ENCODE data around the gene FGFRL1.
A peak's percentile ranks its signal among the peaks of the same experiment; 100 is the strongest.

The FGFRL1 gene

DNA sequence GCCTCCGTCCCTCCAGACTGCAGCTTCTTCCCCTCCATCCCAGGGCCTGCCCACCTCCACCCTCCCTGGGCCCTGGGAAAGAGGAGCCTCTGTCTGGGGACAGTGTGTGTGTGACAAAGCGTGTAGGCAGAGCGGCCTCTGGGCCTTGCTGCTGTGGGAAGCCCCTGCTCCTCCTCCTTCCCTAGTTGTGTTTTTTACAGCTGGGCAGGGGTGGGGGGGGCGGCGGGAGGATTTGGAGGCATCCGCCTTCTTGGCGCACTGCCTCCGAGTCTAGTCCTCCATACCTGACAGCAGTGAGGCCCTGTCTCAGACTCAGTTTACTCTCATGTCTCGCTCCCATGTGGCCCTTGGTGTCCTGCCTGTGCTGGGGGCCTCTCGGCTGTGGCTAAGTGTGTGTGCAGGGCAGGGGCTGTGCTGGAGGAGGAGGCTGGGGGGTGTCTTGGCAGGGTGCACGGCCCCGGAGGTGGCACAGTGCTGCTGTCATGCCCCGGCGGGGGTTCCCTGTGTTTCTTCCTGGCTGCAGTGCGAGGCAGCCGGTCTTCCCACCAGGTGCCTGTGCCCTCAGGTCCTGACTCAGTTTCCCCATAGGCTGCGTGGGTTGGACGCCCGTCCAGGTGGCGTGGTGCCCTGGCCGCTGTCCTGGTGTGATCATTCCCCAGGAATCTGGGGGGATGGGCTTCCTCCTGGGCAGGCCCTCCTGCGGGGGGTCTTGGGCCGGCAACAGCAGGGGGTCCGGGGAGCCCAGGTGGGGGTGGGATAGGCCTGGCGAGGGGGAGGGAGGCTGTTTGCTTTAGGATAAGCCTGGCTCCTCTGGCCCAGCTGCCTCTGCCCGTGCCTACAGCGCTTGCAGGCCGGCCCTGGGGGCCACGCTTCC lies 7.0 kb downstream of the FGFRL1 start:
- H3K9me3 ChIP-seq (ENCODE audit: control insufficient read depth in 2 of 2, low read length in 2 of 2), result no peaks in the 10 kb centered on the region
- peaks cover 7 to 10% of the 10 kb centered on the region in 2 donors for H3K4me1 ChIP-seq (ENCODE audit: control insufficient read depth in 2 of 2, insufficient read depth in 2 of 2, low read length in 2 of 2)
- no peak overlapping the region for H3K27ac ChIP-seq (ENCODE audit: low read depth in 2 of 2, low read length in 2 of 2)
- no peak overlapping the region for H3K9ac ChIP-seq (ENCODE audit: low read depth in 1 of 2, low read length in 2 of 2)
- no peaks in the 10 kb centered on the region for H3K27me3 ChIP-seq (ENCODE audit: control insufficient read depth in 2 of 2, insufficient read depth in 2 of 2, low read length in 2 of 2)
- H3K4me3 ChIP-seq (ENCODE audit: low read length in 2 of 2), result no peak overlapping the region
- no peaks in the 10 kb centered on the region for H3K36me3 ChIP-seq (ENCODE audit: control insufficient read depth in 2 of 2, insufficient read depth in 2 of 2, low read length in 2 of 2)

- Histone ChIP-seq H3K27me3 (ENCODE audit: control insufficient read depth in 2 of 2, insufficient read depth in 2 of 2, low read length in 2 of 2) (no peaks in the 10 kb centered on the region), H3K9me3 (ENCODE audit: control insufficient read depth in 2 of 2, low read length in 2 of 2) (no peaks in the 10 kb centered on the region), H3K27ac (ENCODE audit: low read depth in 2 of 2, low read length in 2 of 2) (no peak overlapping the region), H3K36me3 (ENCODE audit: control insufficient read depth in 2 of 2, insufficient read depth in 2 of 2, low read length in 2 of 2) (no peaks in the 10 kb centered on the region), H3K9ac (ENCODE audit: low read depth in 1 of 2, low read length in 2 of 2) (no peak overlapping the region), H3K4me3 (ENCODE audit: low read length in 2 of 2) (no peak overlapping the region), H3K4me1 (ENCODE audit: control insufficient read depth in 2 of 2, insufficient read depth in 2 of 2, low read length in 2 of 2) (peaks cover 7 to 10% of the 10 kb centered on the region in 2 donors)
Measured at GRCh38 chr4:1019320-1019719, 7.9 kb downstream of the FGFRL1 start.

DNA sequence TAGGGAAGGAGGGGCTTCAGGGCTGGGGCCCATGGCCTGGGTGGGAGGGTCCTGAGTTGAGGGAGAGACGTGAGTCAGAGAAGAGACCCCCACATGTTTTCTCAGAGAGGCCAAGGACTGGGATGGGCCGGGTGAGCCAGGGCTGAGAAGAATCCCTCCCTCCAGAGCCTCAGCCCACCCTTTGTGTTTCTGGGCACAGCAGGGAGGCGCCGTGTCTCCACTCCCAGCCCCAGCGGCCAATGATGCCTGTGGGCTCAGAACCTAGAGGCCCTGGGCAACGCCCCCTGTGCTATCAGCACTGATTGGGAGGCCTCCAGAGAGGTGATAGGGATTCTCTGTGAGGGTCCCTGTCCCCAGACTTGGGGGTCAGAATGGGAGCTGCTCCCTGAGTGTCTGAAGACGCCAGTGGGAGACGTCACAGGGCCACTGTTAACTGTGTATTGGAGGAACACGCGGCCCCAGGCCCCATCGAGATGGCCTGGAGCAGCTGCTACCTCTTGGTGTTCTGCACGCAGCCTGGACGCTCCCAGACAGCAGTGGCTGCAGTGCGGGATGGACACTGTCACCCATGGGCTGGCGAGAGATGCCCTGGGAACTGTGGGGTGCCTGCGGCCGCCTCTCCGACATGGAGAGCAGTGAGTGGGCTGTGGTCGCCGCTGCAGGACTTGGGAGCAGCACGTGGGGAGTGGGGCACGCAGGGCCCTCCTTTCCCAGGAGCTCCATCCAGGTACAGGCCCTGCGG lies 8.5 kb downstream of the FGFRL1 start:
- no peaks in the 10 kb centered on the region for H3K27me3 ChIP-seq (ENCODE audit: control insufficient read depth in 2 of 2, insufficient read depth in 2 of 2, low read length in 2 of 2)
- H3K27ac ChIP-seq (ENCODE audit: low read depth in 2 of 2, low read length in 2 of 2), result no peak overlapping the region
- H3K9ac ChIP-seq (ENCODE audit: low read depth in 1 of 2, low read length in 2 of 2), result no peak overlapping the region
- H3K4me3 ChIP-seq (ENCODE audit: low read length in 2 of 2), result no peak overlapping the region
- peaks cover 7 to 10% of the 10 kb centered on the region in 2 donors for H3K4me1 ChIP-seq (ENCODE audit: control insufficient read depth in 2 of 2, insufficient read depth in 2 of 2, low read length in 2 of 2)
- H3K9me3 ChIP-seq (ENCODE audit: control insufficient read depth in 2 of 2, low read length in 2 of 2), result no peaks in the 10 kb centered on the region
- no peaks in the 10 kb centered on the region for H3K36me3 ChIP-seq (ENCODE audit: control insufficient read depth in 2 of 2, insufficient read depth in 2 of 2, low read length in 2 of 2)

- H3K4me3 ChIP-seq (ENCODE audit: low read length in 2 of 2), result no peak overlapping the region
- peaks cover 7 to 9% of the 10 kb centered on the region in 2 donors for H3K36me3 ChIP-seq (ENCODE audit: control insufficient read depth in 2 of 2, insufficient read depth in 2 of 2, low read length in 2 of 2)
- peaks cover 0 to 3% of the 10 kb centered on the region in 2 donors for H3K27me3 ChIP-seq (ENCODE audit: control insufficient read depth in 2 of 2, insufficient read depth in 2 of 2, low read length in 2 of 2)
- no peak overlapping the region for H3K27ac ChIP-seq (ENCODE audit: low read depth in 2 of 2, low read length in 2 of 2)
- H3K4me1 ChIP-seq (ENCODE audit: control insufficient read depth in 2 of 2, insufficient read depth in 2 of 2, low read length in 2 of 2), result peaks cover 10 to 15% of the 10 kb centered on the region in 2 donors
- H3K9me3 ChIP-seq (ENCODE audit: control insufficient read depth in 2 of 2, low read length in 2 of 2), result no peaks in the 10 kb centered on the region
- no peak overlapping the region for H3K9ac ChIP-seq (ENCODE audit: low read depth in 1 of 2, low read length in 2 of 2)
Measured at GRCh38 chr4:1021386-1022050, 10.1 kb downstream of the FGFRL1 start.

DNA sequence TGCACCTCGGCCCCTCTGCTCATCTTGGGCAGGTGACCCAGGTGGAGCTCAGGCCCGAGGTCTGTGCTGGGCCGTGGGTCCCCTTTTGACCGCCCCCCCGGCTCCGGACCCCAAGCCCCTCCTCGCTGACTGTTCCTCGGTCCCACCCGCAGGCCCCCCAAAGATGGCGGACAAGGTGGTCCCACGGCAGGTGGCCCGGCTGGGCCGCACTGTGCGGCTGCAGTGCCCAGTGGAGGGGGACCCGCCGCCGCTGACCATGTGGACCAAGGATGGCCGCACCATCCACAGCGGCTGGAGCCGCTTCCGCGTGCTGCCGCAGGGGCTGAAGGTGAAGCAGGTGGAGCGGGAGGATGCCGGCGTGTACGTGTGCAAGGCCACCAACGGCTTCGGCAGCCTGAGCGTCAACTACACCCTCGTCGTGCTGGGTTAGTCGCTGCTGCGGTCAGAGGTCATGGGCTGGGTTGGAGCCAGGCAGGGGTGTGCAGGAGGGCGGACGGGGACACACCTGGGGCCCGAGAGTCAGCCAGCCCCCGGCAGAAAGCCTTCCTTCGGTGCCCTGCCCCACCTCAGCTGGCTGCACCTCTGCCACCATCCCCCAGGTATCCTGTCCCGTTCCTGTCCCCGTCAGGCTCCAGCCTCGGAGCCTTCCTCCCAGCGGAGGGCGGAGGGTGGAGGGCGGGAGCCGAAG lies 10.8 kb downstream of the FGFRL1 start:
- Histone ChIP-seq H3K9ac (ENCODE audit: low read depth in 1 of 2, low read length in 2 of 2) (no peak overlapping the region), H3K9me3 (ENCODE audit: control insufficient read depth in 2 of 2, low read length in 2 of 2) (no peaks in the 10 kb centered on the region), H3K4me3 (ENCODE audit: low read length in 2 of 2) (peak overlapping the region in 1 of 2 donors; percentile 26), H3K36me3 (ENCODE audit: control insufficient read depth in 2 of 2, insufficient read depth in 2 of 2, low read length in 2 of 2) (peaks cover 7 to 9% of the 10 kb centered on the region in 2 donors), H3K4me1 (ENCODE audit: control insufficient read depth in 2 of 2, insufficient read depth in 2 of 2, low read length in 2 of 2) (peaks cover 10 to 15% of the 10 kb centered on the region in 2 donors), H3K27ac (ENCODE audit: low read depth in 2 of 2, low read length in 2 of 2) (no peak overlapping the region), H3K27me3 (ENCODE audit: control insufficient read depth in 2 of 2, insufficient read depth in 2 of 2, low read length in 2 of 2) (peaks cover 0 to 3% of the 10 kb centered on the region in 2 donors)

- no peak overlapping the region for H3K4me3 ChIP-seq (ENCODE audit: low read length in 2 of 2)
- peaks cover 10 to 15% of the 10 kb centered on the region in 2 donors for H3K4me1 ChIP-seq (ENCODE audit: control insufficient read depth in 2 of 2, insufficient read depth in 2 of 2, low read length in 2 of 2)
- peaks cover 0 to 3% of the 10 kb centered on the region in 2 donors for H3K27me3 ChIP-seq (ENCODE audit: control insufficient read depth in 2 of 2, insufficient read depth in 2 of 2, low read length in 2 of 2)
- peaks cover 7 to 9% of the 10 kb centered on the region in 2 donors for H3K36me3 ChIP-seq (ENCODE audit: control insufficient read depth in 2 of 2, insufficient read depth in 2 of 2, low read length in 2 of 2)
- no peak overlapping the region for H3K27ac ChIP-seq (ENCODE audit: low read depth in 2 of 2, low read length in 2 of 2)
- H3K9me3 ChIP-seq (ENCODE audit: control insufficient read depth in 2 of 2, low read length in 2 of 2), result no peaks in the 10 kb centered on the region
- no peak overlapping the region for H3K9ac ChIP-seq (ENCODE audit: low read depth in 1 of 2, low read length in 2 of 2)
Measured at GRCh38 chr4:1022739-1023066, 11.3 kb downstream of the FGFRL1 start.

GRCh38 chr4:1023075-1023640 lies 11.7 kb downstream of the FGFRL1 start:
- peaks cover 7 to 9% of the 10 kb centered on the region in 2 donors for H3K36me3 ChIP-seq (ENCODE audit: control insufficient read depth in 2 of 2, insufficient read depth in 2 of 2, low read length in 2 of 2)
- H3K9me3 ChIP-seq (ENCODE audit: control insufficient read depth in 2 of 2, low read length in 2 of 2), result no peaks in the 10 kb centered on the region
- peaks cover 10 to 15% of the 10 kb centered on the region in 2 donors for H3K4me1 ChIP-seq (ENCODE audit: control insufficient read depth in 2 of 2, insufficient read depth in 2 of 2, low read length in 2 of 2)

GRCh38 chr4:1023895-1024740 lies 12.7 kb downstream of the FGFRL1 start:
- Histone ChIP-seq H3K36me3 (ENCODE audit: control insufficient read depth in 2 of 2, insufficient read depth in 2 of 2, low read length in 2 of 2) (peaks cover 7 to 9% of the 10 kb centered on the region in 2 donors), H3K4me3 (ENCODE audit: low read length in 2 of 2) (no peak overlapping the region)

More at GRCh38 chr4:1023075-1023640, 11.7 kb downstream of the FGFRL1 start:
- H3K27ac ChIP-seq (ENCODE audit: low read depth in 2 of 2, low read length in 2 of 2), result no peak overlapping the region
- peaks cover 0 to 3% of the 10 kb centered on the region in 2 donors for H3K27me3 ChIP-seq (ENCODE audit: control insufficient read depth in 2 of 2, insufficient read depth in 2 of 2, low read length in 2 of 2)
- no peak overlapping the region for H3K4me3 ChIP-seq (ENCODE audit: low read length in 2 of 2)
- no peak overlapping the region for H3K9ac ChIP-seq (ENCODE audit: low read depth in 1 of 2, low read length in 2 of 2)

More at GRCh38 chr4:1023895-1024740, 12.7 kb downstream of the FGFRL1 start:
- H3K27me3 ChIP-seq (ENCODE audit: control insufficient read depth in 2 of 2, insufficient read depth in 2 of 2, low read length in 2 of 2), result peaks cover 6 to 8% of the 10 kb centered on the region in 2 donors
- no peak overlapping the region for H3K27ac ChIP-seq (ENCODE audit: low read depth in 2 of 2, low read length in 2 of 2)
- no peak overlapping the region for H3K9ac ChIP-seq (ENCODE audit: low read depth in 1 of 2, low read length in 2 of 2)
- H3K4me1 ChIP-seq (ENCODE audit: control insufficient read depth in 2 of 2, insufficient read depth in 2 of 2, low read length in 2 of 2), result peaks cover 10 to 15% of the 10 kb centered on the region in 2 donors
- H3K9me3 ChIP-seq (ENCODE audit: control insufficient read depth in 2 of 2, low read length in 2 of 2), result no peaks in the 10 kb centered on the region

Data from mucosa of rectum (tissue), 2 donors.